GM12878 (cell line): ENCODE data around the gene ERICH2. TPM values are rescaled to one million over a fixed set of nuclear protein-coding genes. Genes with fewer than 3 reads are reported as not detected.

Source experiments
- ATAC-seq: fragments of 200-7000 bp; cut with Tn5 transposase; 3 replicates; pipeline ENCODE4 v1.9.1; 2020; ENCODE audit warnings: mild to moderate bottlenecking, moderate library complexity
- BruUV-seq: library from RNA; stranded (reverse); fragments of 400-500 nt; replicated peaks from 2 replicates; lab custom pipeline; 2021; lab: Mats Ljungman, UMichigan
- CTCF ChIA-PET: fragments of 300-600 bp; sonication (Branson Sonifier 250); formaldehyde crosslinking; extraction: SDS; loops from one replicate; lab custom pipeline; 2021; ENCODE audit warnings: inconsistent platforms; lab: Yijun Ruan, JAX
- POLR2A ChIA-PET: fragments of 350-600 bp; formaldehyde crosslinking; extraction: SDS; loops from one replicate; lab custom pipeline; 2021; ENCODE audit warnings: inconsistent platforms; lab: Charles Lee
- RAD21 ChIA-PET: fragments of 300-600 bp; sonication (Branson Sonifier 250); formaldehyde crosslinking; loops from one replicate; lab custom pipeline; 2023; ENCODE audit warnings: antibody characterized with exemption; ENCODE audit not compliant: unreplicated experiment; lab: Charles Lee
- SMC1A ChIA-PET: fragments of 300-600 bp; sonication (Branson Sonifier 250); formaldehyde crosslinking; loops from one replicate; lab custom pipeline; 2023; ENCODE audit not compliant: unreplicated experiment, uncharacterized antibody; lab: Charles Lee
- DNase-seq: peaks from one replicate; pipeline ENCODE4 v3.0.0-alpha.2; 2011; ENCODE audit warnings: low read depth, low spot score
- FAIRE-seq: peaks from 3 replicates; lab custom pipeline; 2011; peaks lifted over from hg19 to GRCh38; lab: Jason Lieb, UNC
- H2AFZ ChIP-seq: 2 replicates; pipeline ENCODE4 v1.6.0; 2011; ENCODE audit warnings: low read depth, low read length, control low read depth; ENCODE audit not compliant: control insufficient read depth
- H3K27ac ChIP-seq: 2 replicates; pipeline ENCODE4 v1.5.1; 2011; ENCODE audit warnings: control low read depth; ENCODE audit not compliant: control insufficient read depth, insufficient read depth
- H3K27me3 ChIP-seq, 2 experiments: replicated peaks in 1 of 2; 2 replicates each; pipeline versions ENCODE4 v1.6.0 to v1.6.1; 2011; ENCODE audit warnings: low read length in 1 of 2; ENCODE audit not compliant: control insufficient read depth in 2 of 2, insufficient read depth in 2 of 2
- H3K36me3 ChIP-seq, 2 experiments: 2 replicates each; pipeline ENCODE4 v1.5.1; 2011; ENCODE audit warnings: low read length in 1 of 2; ENCODE audit not compliant: control insufficient read depth in 2 of 2, insufficient read depth in 2 of 2
- H3K4me1 ChIP-seq: 2 replicates; pipeline ENCODE4 v1.6.1; 2011; ENCODE audit warnings: mild to moderate bottlenecking, low read length, moderate library complexity, mixed read lengths; ENCODE audit not compliant: control insufficient read depth, insufficient read depth
- H3K4me2 ChIP-seq: 2 replicates; pipeline ENCODE4 v1.6.0; 2011; ENCODE audit warnings: control low read depth; ENCODE audit not compliant: control insufficient read depth, insufficient read depth
- H3K4me3 ChIP-seq: fragments of 200-600 bp; sonication (generic); 2 replicates; pipeline ENCODE4 v1.5.1; 2016
- H3K79me2 ChIP-seq: 2 replicates; pipeline ENCODE4 v1.6.0; 2011; ENCODE audit warnings: low read length; ENCODE audit not compliant: control insufficient read depth, insufficient read depth
- H3K9ac ChIP-seq: 2 replicates; pipeline ENCODE4 v1.8.0; 2011; ENCODE audit warnings: low read length, control low read depth, mixed read lengths; ENCODE audit not compliant: control insufficient read depth, insufficient read depth
- H3K9me3 ChIP-seq: replicated peaks from 3 replicates; pipeline ENCODE4 v1.5.1; 2011; ENCODE audit warnings: mild to moderate bottlenecking, low read length; ENCODE audit not compliant: control insufficient read depth, insufficient read depth
- H4K20me1 ChIP-seq: 2 replicates; pipeline ENCODE4 v1.6.0; 2011; ENCODE audit not compliant: control insufficient read depth, insufficient read depth
- EGR1 ChIP-seq, 2 experiments: IDR thresholded peaks; 1 replicate in 1 of 2; 2 replicates in 1 of 2; pipeline ENCODE4 v1.6.1; 2011 to 2012; ENCODE audit warnings: low read depth in 2 of 2, low read length in 2 of 2, borderline replicate concordance in 1 of 2, mild to moderate bottlenecking in 1 of 2, moderate library complexity in 1 of 2
- MEF2A ChIP-seq: IDR thresholded peaks from 2 replicates; pipeline ENCODE4 v1.6.1; 2011; ENCODE audit warnings: low read depth, mild to moderate bottlenecking, low read length, moderate library complexity; ENCODE audit not compliant: insufficient read depth
- RFX5 ChIP-seq: IDR thresholded peaks from 2 replicates; pipeline ENCODE4 v1.6.1; 2011; ENCODE audit warnings: low read depth, low read length, improper control_type of control experiment
- in situ Hi-C: fragments of 300-500 bp; cut with MboI; formaldehyde crosslinking; loops from 9 replicates; pipeline ENCODE4 v1.14.3; 2018; ENCODE audit warnings: mixed read lengths
- intact Hi-C: fragments of 100-400 bp; cut with micrococcal nuclease; formaldehyde crosslinking; loops from one replicate; pipeline ENCODE4 v1.14.2; 2022; ENCODE audit not compliant: unreplicated experiment
- polyA plus RNA-seq, 11 experiments: library from polyadenylated mRNA; depleted of rRNA in 4 of 11; unstranded in 6 of 11; stranded (reverse) in 5 of 11; fragments of >200 nt; fragmentation: Nextera tagmentation in 4 of 11; fragmentation: Illumina TruSeq in 1 of 11; extraction: Ambion mirVana in 4 of 11; extraction: Trizol in 1 of 11; gene quantifications; 1 replicate in 1 of 11; 2 replicates in 10 of 11; pipeline versions ENCODE4 v1.2.1 to v1.2.3, GENCODE V29; 2011 to 2016; ENCODE audit warnings: inconsistent platforms in 2 of 11, missing spikeins in 2 of 11, low read depth in 1 of 11
- total RNA-seq, 4 experiments: library from RNA; depleted of rRNA in 3 of 4; stranded (reverse); fragments of >200 nt in 3 of 4; fragmentation: Illumina TruSeq in 1 of 4; extraction: Trizol in 1 of 4; gene quantifications; 2 replicates each; pipeline versions ENCODE4 v1.2.1 to v1.2.3, GENCODE V29; 2013 to 2021
- TF ChIP-seq, protein P1 (sequence below): IDR thresholded peaks from 2 replicates; pipeline ENCODE4 v1.6.1; 2012; ENCODE audit warnings: improper control_type of control experiment, low read depth, low read length; ENCODE audit not compliant: insufficient replicate concordance
- TF ChIP-seq, protein P2 (sequence below): fragments of 450-650 bp; IDR thresholded peaks from 2 replicates; pipeline ENCODE4 v1.6.1; 2018; ENCODE audit warnings: borderline replicate concordance, mild to moderate bottlenecking; ENCODE audit not compliant: partially characterized antibody
- TF ChIP-seq, protein P3 (sequence below): fragments of 450-650 bp; IDR thresholded peaks from 2 replicates; pipeline ENCODE4 v1.6.1; 2017; ENCODE audit warnings: mild to moderate bottlenecking, moderate library complexity
- TF ChIP-seq, protein P4 (sequence below): fragments of 450-650 bp; IDR thresholded peaks from 2 replicates; pipeline ENCODE4 v1.6.1; 2017; ENCODE audit warnings: mild to moderate bottlenecking

Gene ERICH2
- total and polyA plus RNA-seq, 10 of the 15 experiments (the other 5 are each of a cell fraction or from before 2014, with no cell fraction given), result not detected

DNA sequence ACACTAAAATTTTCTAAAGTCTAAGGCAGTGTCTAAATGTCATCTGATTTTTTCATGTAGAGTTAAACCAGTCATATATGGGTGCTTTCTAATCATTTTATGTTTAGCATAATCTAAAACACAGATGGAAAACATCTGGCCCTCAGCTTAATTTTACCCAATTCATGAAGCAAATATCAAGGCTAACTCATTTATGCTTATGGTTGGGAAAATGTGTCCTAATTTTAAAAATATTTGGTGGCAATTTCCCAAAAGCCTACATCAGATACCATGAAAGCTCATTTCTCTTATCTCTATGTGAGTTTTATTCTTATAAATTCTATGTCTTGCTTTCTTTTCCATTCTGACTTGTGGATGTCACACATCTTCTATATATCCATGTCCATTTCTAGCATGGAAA lies 47.9 kb upstream of the ERICH2 start:
- ChIA-PET POLR2A (no interaction called here), SMC1A (interaction anchor here (1.0 to 1.1 kb wide), 2 partner anchors 20 to 401 kb away, joined by 3 read pairs; no protein-coding TSS in a partner anchor), RAD21 (no interaction called here), CTCF (interaction anchor here (1.7 kb wide), 1 partner anchor 17 kb away, joined by 3 read pairs; no protein-coding TSS in a partner anchor)
- Histone ChIP-seq H3K4me2 (no peak overlapping the region), H3K36me3 (no peaks in the 10 kb centered on the region), H3K27me3 (peaks cover 7 to 9% of the 10 kb centered on the region in 2 experiments), H3K27ac (no peak overlapping the region), H3K9me3 (no peaks in the 10 kb centered on the region; the same call in 2 of the 3 replicates), H3K9ac (no peak overlapping the region), H3K4me3 (no peak overlapping the region), H4K20me1 (no peaks in the 10 kb centered on the region), H3K79me2 (no peaks in the 10 kb centered on the region), H2AFZ (no peak overlapping the region), H3K4me1 (no peaks in the 10 kb centered on the region)
- ATAC-seq, result no peak
- no peak for DNase-seq
- BruUV-seq, result no TSS peak
- FAIRE-seq, result no peak
- intact Hi-C loops, result no loop called here
- in situ Hi-C loops, result no loop called here
- TF ChIP-seq, protein P1, sequence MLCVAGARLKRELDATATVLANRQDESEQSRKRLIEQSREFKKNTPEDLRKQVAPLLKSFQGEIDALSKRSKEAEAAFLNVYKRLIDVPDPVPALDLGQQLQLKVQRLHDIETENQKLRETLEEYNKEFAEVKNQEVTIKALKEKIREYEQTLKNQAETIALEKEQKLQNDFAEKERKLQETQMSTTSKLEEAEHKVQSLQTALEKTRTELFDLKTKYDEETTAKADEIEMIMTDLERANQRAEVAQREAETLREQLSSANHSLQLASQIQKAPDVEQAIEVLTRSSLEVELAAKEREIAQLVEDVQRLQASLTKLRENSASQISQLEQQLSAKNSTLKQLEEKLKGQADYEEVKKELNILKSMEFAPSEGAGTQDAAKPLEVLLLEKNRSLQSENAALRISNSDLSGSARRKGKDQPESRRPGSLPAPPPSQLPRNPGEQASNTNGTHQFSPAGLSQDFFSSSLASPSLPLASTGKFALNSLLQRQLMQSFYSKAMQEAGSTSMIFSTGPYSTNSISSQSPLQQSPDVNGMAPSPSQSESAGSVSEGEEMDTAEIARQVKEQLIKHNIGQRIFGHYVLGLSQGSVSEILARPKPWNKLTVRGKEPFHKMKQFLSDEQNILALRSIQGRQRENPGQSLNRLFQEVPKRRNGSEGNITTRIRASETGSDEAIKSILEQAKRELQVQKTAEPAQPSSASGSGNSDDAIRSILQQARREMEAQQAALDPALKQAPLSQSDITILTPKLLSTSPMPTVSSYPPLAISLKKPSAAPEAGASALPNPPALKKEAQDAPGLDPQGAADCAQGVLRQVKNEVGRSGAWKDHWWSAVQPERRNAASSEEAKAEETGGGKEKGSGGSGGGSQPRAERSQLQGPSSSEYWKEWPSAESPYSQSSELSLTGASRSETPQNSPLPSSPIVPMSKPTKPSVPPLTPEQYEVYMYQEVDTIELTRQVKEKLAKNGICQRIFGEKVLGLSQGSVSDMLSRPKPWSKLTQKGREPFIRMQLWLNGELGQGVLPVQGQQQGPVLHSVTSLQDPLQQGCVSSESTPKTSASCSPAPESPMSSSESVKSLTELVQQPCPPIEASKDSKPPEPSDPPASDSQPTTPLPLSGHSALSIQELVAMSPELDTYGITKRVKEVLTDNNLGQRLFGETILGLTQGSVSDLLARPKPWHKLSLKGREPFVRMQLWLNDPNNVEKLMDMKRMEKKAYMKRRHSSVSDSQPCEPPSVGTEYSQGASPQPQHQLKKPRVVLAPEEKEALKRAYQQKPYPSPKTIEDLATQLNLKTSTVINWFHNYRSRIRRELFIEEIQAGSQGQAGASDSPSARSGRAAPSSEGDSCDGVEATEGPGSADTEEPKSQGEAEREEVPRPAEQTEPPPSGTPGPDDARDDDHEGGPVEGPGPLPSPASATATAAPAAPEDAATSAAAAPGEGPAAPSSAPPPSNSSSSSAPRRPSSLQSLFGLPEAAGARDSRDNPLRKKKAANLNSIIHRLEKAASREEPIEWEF, result no peak
- TF ChIP-seq MEF2A (no peak), EGR1 (IDR thresholded peaks at IDR 0.05; ENCODE audit: borderline replicate concordance in 1 of 2, low read depth in 2 of 2, low read length in 2 of 2) (no peak), RFX5 (no peak)
- TF ChIP-seq, protein P2, sequence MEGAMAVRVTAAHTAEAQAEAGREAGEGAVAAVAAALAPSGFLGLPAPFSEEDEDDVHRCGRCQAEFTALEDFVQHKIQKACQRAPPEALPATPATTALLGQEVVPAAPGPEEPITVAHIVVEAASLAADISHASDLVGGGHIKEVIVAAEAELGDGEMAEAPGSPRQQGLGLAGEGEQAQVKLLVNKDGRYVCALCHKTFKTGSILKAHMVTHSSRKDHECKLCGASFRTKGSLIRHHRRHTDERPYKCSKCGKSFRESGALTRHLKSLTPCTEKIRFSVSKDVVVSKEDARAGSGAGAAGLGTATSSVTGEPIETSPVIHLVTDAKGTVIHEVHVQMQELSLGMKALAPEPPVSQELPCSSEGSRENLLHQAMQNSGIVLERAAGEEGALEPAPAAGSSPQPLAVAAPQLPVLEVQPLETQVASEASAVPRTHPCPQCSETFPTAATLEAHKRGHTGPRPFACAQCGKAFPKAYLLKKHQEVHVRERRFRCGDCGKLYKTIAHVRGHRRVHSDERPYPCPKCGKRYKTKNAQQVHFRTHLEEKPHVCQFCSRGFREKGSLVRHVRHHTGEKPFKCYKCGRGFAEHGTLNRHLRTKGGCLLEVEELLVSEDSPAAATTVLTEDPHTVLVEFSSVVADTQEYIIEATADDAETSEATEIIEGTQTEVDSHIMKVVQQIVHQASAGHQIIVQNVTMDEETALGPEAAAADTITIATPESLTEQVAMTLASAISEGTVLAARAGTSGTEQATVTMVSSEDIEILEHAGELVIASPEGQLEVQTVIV, result no peak
- TF ChIP-seq, protein P3, sequence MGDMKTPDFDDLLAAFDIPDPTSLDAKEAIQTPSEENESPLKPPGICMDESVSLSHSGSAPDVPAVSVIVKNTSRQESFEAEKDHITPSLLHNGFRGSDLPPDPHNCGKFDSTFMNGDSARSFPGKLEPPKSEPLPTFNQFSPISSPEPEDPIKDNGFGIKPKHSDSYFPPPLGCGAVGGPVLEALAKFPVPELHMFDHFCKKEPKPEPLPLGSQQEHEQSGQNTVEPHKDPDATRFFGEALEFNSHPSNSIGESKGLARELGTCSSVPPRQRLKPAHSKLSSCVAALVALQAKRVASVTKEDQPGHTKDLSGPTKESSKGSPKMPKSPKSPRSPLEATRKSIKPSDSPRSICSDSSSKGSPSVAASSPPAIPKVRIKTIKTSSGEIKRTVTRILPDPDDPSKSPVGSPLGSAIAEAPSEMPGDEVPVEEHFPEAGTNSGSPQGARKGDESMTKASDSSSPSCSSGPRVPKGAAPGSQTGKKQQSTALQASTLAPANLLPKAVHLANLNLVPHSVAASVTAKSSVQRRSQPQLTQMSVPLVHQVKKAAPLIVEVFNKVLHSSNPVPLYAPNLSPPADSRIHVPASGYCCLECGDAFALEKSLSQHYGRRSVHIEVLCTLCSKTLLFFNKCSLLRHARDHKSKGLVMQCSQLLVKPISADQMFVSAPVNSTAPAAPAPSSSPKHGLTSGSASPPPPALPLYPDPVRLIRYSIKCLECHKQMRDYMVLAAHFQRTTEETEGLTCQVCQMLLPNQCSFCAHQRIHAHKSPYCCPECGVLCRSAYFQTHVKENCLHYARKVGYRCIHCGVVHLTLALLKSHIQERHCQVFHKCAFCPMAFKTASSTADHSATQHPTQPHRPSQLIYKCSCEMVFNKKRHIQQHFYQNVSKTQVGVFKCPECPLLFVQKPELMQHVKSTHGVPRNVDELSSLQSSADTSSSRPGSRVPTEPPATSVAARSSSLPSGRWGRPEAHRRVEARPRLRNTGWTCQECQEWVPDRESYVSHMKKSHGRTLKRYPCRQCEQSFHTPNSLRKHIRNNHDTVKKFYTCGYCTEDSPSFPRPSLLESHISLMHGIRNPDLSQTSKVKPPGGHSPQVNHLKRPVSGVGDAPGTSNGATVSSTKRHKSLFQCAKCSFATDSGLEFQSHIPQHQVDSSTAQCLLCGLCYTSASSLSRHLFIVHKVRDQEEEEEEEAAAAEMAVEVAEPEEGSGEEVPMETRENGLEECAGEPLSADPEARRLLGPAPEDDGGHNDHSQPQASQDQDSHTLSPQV, result no peak
- TF ChIP-seq, protein P4, sequence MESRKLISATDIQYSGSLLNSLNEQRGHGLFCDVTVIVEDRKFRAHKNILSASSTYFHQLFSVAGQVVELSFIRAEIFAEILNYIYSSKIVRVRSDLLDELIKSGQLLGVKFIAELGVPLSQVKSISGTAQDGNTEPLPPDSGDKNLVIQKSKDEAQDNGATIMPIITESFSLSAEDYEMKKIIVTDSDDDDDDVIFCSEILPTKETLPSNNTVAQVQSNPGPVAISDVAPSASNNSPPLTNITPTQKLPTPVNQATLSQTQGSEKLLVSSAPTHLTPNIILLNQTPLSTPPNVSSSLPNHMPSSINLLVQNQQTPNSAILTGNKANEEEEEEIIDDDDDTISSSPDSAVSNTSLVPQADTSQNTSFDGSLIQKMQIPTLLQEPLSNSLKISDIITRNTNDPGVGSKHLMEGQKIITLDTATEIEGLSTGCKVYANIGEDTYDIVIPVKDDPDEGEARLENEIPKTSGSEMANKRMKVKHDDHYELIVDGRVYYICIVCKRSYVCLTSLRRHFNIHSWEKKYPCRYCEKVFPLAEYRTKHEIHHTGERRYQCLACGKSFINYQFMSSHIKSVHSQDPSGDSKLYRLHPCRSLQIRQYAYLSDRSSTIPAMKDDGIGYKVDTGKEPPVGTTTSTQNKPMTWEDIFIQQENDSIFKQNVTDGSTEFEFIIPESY, result no peak
